Spleen (tissue), 11 donors: ENCODE data around the gene KIN. TPM values are rescaled to one million over a fixed set of nuclear protein-coding genes. Genes with fewer than 3 reads are reported as not detected.

Experiments
- DNase-seq: peaks from one replicate; pipeline ENCODE4 v3.0.0-alpha.2; 2020
- H3K27ac ChIP-seq, 8 donors: fragments of 200-600 bp; sonication (generic) in 7 of 8; 1 replicate in 4 of 8; 2 replicates in 4 of 8; pipeline versions ENCODE4 v1.5.0 to v1.8.0; 2016 to 2021; ENCODE audit warnings: inconsistent platforms in 4 of 8, mild to moderate bottlenecking in 4 of 8, moderate library complexity in 1 of 8
- H3K27me3 ChIP-seq, 7 donors: fragments of 200-600 bp; sonication (generic) in 6 of 7; replicated peaks in 1 of 7; 1 replicate in 4 of 7; 2 replicates in 3 of 7; pipeline versions ENCODE4 v1.5.0 to v1.8.0; 2016 to 2021; ENCODE audit warnings: inconsistent platforms in 3 of 7, mild to moderate bottlenecking in 1 of 7
- H3K36me3 ChIP-seq, 6 donors: fragments of 200-600 bp; sonication (generic) in 5 of 6; 1 replicate in 4 of 6; 2 replicates in 2 of 6; pipeline versions ENCODE4 v1.5.0 to v1.8.0; 2016 to 2021; ENCODE audit warnings: inconsistent platforms in 2 of 6
- H3K4me1 ChIP-seq, 6 donors: fragments of 200-600 bp; sonication (generic) in 5 of 6; 1 replicate in 3 of 6; 2 replicates in 3 of 6; pipeline versions ENCODE4 v1.5.0 to v1.8.0; 2016 to 2021; ENCODE audit warnings: inconsistent platforms in 3 of 6
- H3K4me3 ChIP-seq, 8 donors: fragments of 200-600 bp; sonication (generic) in 7 of 8; 1 replicate in 4 of 8; 2 replicates in 4 of 8; pipeline versions ENCODE4 v1.5.0 to v1.8.0; 2016 to 2021; ENCODE audit warnings: inconsistent platforms in 4 of 8, mild to moderate bottlenecking in 4 of 8, moderate library complexity in 2 of 8
- H3K9me3 ChIP-seq, 8 donors: fragments of 200-600 bp; sonication (generic) in 7 of 8; 1 replicate in 4 of 8; 2 replicates in 4 of 8; pipeline versions ENCODE4 v1.5.0 to v1.8.0; 2016 to 2021; ENCODE audit warnings: inconsistent platforms in 4 of 8
- POLR2A ChIP-seq, 3 donors: fragments of 450-650 bp; IDR thresholded peaks; one replicate each; pipeline ENCODE4 v1.5.1; 2017; ENCODE audit warnings: antibody characterized with exemption in 3 of 3, mild to moderate bottlenecking in 1 of 3
- POLR2AphosphoS5 ChIP-seq, 3 donors: sonication (generic); formaldehyde crosslinking; IDR thresholded peaks; one replicate each; pipeline ENCODE4 v1.5.1; 2017; ENCODE audit warnings: antibody characterized with exemption in 3 of 3
- WGBS, 5 donors: extraction: QIAGEN DNeasy Blood & Tissue Kit in 3 of 5; methylation state at CpG; one replicate each; pipeline versions ENCODE4 v1.1.5 to v1.1.7; 2013 to 2018; 5-methylcytosine and 5-hydroxymethylcytosine counted together
- intact Hi-C: fragments of 100-400 bp; cut with DNase I; formaldehyde crosslinking; loops from one replicate; pipeline ENCODE4 v1.15.0; 2023; ENCODE audit warnings: low total_unique reads
- polyA plus RNA-seq, 3 donors: library from polyadenylated mRNA; stranded (reverse); fragments of 200-250 nt; gene quantifications; one replicate each; pipeline ENCODE4 v1.2.1, GENCODE V29; 2013
- total RNA-seq, 7 donors: library from RNA; depleted of rRNA in 3 of 7; stranded (reverse); fragments of >200 nt in 3 of 7; fragmentation: NEBNext Ultra II Directional in 4 of 7; extraction: Animal tissue kit (Norgen Biotek cat#: 25700) in 4 of 7; gene quantifications; one replicate each; pipeline versions ENCODE4 v1.1.0 to v1.2.1, GENCODE V29; 2016 to 2021
- TF ChIP-seq, protein P1 (sequence below), 11 experiments: fragments of 200-600 bp in 7 of 11; fragments of 450-650 bp in 4 of 11; sonication (generic) in 4 of 11; IDR thresholded peaks in 8 of 11; conservative IDR thresholded peaks in 3 of 11; 1 replicate in 7 of 11; 2 replicates in 4 of 11; pipeline versions ENCODE4 v1.4.0 to v1.8.0; 2016 to 2021; ENCODE audit warnings: antibody characterized with exemption in 11 of 11, inconsistent platforms in 4 of 11, mild to moderate bottlenecking in 1 of 11
- donor health status: healthy with polysubstance abuse.
- donor health status: DM: no; HTN: no; CAD: no; lungs with moderate emphysema.
- donor health status: DM: no; HTN: no; CAD: no.
- donor health status: Bipolar disorder and iron deficiency.
- donor health status: healthy.
- donor health status: DM: no; HTN: no; CAD: no.
- donor health status: DM: yes; HTN: yes; CAD: no.

The KIN gene
- total and polyA plus RNA-seq, 10 donors = 9.2 to 16.0 (median 11.4) TPM

DNA sequence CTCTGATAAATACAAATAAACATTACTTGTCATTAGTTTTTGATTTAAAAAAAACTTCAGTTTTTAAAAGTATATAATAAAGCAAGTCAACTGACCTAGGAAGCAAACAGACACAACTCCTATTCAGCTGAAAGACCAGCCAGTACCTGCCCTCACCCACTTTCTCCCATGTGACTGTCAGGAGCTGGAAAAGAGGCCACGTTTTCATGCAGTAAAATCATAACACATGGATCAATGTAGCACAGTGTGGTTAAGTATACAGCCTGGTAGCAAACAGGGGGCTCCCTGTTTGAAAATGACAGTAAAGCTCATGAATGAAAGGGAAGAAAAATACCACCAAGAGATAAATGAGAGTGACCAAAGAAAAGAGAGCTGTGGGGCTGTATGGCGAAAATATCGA is 21.6 kb downstream of the KIN start:
- H3K9me3 ChIP-seq = no peaks in the 10 kb centered on the region
- DNase-seq = no peak
- H3K4me1 ChIP-seq = peaks cover 0 to 16% (median 5%) of the 10 kb centered on the region in 6 donors
- intact Hi-C loops = no loop called here
- TF ChIP-seq POLR2A (IDR thresholded peaks at IDR 0.05) = no peak
- TF ChIP-seq POLR2AphosphoS5 (IDR thresholded peaks at IDR 0.05) = no peak
- TF ChIP-seq, protein P1, sequence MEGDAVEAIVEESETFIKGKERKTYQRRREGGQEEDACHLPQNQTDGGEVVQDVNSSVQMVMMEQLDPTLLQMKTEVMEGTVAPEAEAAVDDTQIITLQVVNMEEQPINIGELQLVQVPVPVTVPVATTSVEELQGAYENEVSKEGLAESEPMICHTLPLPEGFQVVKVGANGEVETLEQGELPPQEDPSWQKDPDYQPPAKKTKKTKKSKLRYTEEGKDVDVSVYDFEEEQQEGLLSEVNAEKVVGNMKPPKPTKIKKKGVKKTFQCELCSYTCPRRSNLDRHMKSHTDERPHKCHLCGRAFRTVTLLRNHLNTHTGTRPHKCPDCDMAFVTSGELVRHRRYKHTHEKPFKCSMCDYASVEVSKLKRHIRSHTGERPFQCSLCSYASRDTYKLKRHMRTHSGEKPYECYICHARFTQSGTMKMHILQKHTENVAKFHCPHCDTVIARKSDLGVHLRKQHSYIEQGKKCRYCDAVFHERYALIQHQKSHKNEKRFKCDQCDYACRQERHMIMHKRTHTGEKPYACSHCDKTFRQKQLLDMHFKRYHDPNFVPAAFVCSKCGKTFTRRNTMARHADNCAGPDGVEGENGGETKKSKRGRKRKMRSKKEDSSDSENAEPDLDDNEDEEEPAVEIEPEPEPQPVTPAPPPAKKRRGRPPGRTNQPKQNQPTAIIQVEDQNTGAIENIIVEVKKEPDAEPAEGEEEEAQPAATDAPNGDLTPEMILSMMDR (IDR thresholded peaks at IDR 0.05 in 8 of 11, conservative IDR thresholded peaks at IDR 0.05 in 3 of 11) = no peak
- no peak overlapping the region for H3K4me3 ChIP-seq
- H3K27ac ChIP-seq = no peak overlapping the region
- peaks cover 3 to 100% (median 83%) of the 10 kb centered on the region in 6 donors for H3K36me3 ChIP-seq
- H3K27me3 ChIP-seq = no peaks in the 10 kb centered on the region
- WGBS, 5 donors = 91 to 97% (median 96%) methylated on average over 3 of the region's 3 CpGs

DNA sequence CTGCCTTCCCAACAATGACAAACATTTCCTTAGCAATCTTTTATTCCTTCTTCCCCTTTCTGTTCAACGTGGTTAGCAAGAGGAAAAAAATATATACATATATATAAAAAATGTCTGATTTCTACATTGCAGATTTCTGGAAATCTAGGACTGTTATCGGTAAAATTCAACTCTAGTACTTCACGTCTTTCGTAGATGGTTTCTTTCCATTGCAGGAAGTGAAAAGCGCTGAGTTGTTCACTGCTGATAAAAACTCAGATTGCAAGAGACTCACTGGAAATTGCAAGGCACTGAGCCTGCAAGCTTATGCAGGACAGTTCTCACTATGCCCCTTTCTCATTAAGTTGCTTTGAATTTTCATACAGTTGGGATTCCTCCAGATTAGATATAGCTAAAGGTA is 23.9 kb downstream of the KIN start:
- H3K4me3 ChIP-seq = no peak overlapping the region
- H3K36me3 ChIP-seq = peaks cover 5 to 100% (median 85%) of the 10 kb centered on the region in 6 donors
- intact Hi-C loops = no loop called here
- TF ChIP-seq POLR2AphosphoS5 (IDR thresholded peaks at IDR 0.05) = no peak
- TF ChIP-seq, protein P1 (IDR thresholded peaks at IDR 0.05 in 8 of 11, conservative IDR thresholded peaks at IDR 0.05 in 3 of 11) = no peak
- TF ChIP-seq POLR2A (IDR thresholded peaks at IDR 0.05) = no peak
- H3K27me3 ChIP-seq = no peaks in the 10 kb centered on the region
- WGBS, 5 donors = 25 to 42% (median 34%) methylated on average over 5 of the region's 5 CpGs
- H3K4me1 ChIP-seq = peaks cover 0 to 16% (median 5%) of the 10 kb centered on the region in 6 donors
- peak overlapping the region in 4 of 8 donors; percentile 13 to 66 (median 40) for H3K27ac ChIP-seq
- no peak for DNase-seq
- H3K9me3 ChIP-seq = no peaks in the 10 kb centered on the region

DNA sequence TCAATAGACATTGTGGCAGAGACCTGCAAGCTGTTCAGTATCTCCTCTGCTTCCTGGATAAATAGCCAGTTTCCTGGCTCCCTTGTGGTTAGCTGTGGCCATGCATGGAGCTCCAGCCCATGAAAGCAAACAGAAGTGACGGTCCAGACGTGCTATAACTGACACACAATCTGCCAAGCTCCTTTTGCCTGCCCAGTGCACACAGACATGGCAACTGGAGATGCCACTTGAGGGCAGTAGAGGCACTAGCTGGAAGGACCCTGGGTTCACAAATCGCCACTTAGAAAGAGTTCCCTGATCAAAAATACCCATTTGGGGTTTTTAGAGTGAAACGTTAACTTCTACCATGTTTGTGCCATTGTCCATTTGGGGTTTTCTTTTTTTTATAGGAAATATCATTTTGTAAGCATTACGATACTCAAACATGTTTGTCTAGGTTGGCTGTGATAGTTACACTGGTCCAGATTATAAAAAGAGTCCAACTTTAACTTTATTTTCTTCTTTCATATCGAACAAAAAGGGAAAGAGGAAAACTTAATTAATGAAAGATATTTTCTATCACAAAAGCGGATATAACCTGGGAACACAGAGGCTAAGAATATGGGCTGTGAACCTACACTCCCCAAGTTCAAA is 31.3 kb downstream of the KIN start:
- Histone ChIP-seq H3K27ac (no peak overlapping the region), H3K4me3 (no peak overlapping the region), H3K4me1 (no peaks in the 10 kb centered on the region), H3K36me3 (peaks cover 4 to 98% (median 85%) of the 10 kb centered on the region in 6 donors), H3K27me3 (no peaks in the 10 kb centered on the region), H3K9me3 (no peaks in the 10 kb centered on the region)
- WGBS, 5 donors = 63 to 74% (median 66%) methylated on average over 7 of the region's 7 CpGs
- DNase-seq = no peak
- intact Hi-C loops = no loop called here
- TF ChIP-seq, protein P1 (IDR thresholded peaks at IDR 0.05 in 8 of 11, conservative IDR thresholded peaks at IDR 0.05 in 3 of 11) = peak in 5 of 11 experiments; percentile 10 to 36 (median 13)
- no peak for TF ChIP-seq POLR2AphosphoS5 (IDR thresholded peaks at IDR 0.05)

DNA sequence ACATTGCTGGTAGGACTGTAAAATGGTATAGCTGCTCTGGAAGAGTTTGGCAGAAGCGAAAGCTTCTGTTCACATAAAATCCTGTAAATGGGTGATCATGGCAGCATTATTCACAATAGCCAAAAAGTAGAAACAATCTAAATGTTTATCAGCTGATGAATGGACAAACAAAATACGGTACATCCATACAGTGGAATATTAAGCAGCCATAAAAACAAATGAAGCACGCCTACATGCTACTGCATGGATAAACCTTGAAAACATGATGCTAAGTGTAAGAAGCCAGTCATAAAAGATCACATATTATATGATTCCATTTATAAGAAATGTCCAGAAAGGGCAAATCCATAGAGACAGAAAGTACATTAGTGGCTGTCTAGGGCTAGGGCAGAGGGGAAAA is 32.7 kb downstream of the KIN start:
- H3K4me3 ChIP-seq = no peak overlapping the region
- WGBS, 5 donors = 80 to 98% (median 96%) methylated on average over 3 of the region's 3 CpGs
- H3K4me1 ChIP-seq = no peaks in the 10 kb centered on the region
- no peak for DNase-seq
- no peak overlapping the region for H3K27ac ChIP-seq
- no peaks in the 10 kb centered on the region for H3K9me3 ChIP-seq
- H3K36me3 ChIP-seq = peaks cover 0 to 98% (median 75%) of the 10 kb centered on the region in 6 donors
- intact Hi-C loops = no loop called here
- H3K27me3 ChIP-seq = no peaks in the 10 kb centered on the region
- TF ChIP-seq POLR2A (IDR thresholded peaks at IDR 0.05) (no peak), POLR2AphosphoS5 (IDR thresholded peaks at IDR 0.05) (no peak)
- TF ChIP-seq, protein P1 (IDR thresholded peaks at IDR 0.05 in 8 of 11, conservative IDR thresholded peaks at IDR 0.05 in 3 of 11) = no peak
